Lower leg skin (tissue), 3 donors: ENCODE results near the gene ZFYVE28.

Experiments used
- POLR2A ChIP-seq, 2 donors: fragments of 450-650 bp; IDR thresholded peaks; one replicate each; pipeline ENCODE4 v1.6.1; 2016 to 2017; ENCODE audit warnings: antibody characterized with exemption in 2 of 2, mild to moderate bottlenecking in 1 of 2, moderate library complexity in 1 of 2
- TF ChIP-seq, protein P1 (sequence below), 3 donors: fragments of 450-650 bp; IDR thresholded peaks; one replicate each; pipeline ENCODE4 v1.5.1; 2016; ENCODE audit warnings: antibody characterized with exemption in 3 of 3, mild to moderate bottlenecking in 3 of 3, moderate library complexity in 2 of 3

- TF ChIP-seq, protein P1, sequence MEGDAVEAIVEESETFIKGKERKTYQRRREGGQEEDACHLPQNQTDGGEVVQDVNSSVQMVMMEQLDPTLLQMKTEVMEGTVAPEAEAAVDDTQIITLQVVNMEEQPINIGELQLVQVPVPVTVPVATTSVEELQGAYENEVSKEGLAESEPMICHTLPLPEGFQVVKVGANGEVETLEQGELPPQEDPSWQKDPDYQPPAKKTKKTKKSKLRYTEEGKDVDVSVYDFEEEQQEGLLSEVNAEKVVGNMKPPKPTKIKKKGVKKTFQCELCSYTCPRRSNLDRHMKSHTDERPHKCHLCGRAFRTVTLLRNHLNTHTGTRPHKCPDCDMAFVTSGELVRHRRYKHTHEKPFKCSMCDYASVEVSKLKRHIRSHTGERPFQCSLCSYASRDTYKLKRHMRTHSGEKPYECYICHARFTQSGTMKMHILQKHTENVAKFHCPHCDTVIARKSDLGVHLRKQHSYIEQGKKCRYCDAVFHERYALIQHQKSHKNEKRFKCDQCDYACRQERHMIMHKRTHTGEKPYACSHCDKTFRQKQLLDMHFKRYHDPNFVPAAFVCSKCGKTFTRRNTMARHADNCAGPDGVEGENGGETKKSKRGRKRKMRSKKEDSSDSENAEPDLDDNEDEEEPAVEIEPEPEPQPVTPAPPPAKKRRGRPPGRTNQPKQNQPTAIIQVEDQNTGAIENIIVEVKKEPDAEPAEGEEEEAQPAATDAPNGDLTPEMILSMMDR (IDR thresholded peaks at IDR 0.05): no peak
- TF ChIP-seq POLR2A (IDR thresholded peaks at IDR 0.05): no peak
These were observed 122.9 kb downstream of the ZFYVE28 start for GRCh38 chr4:2295500-2295899.
